ENCODE measurements around the gene PCDHGA10.

The PCDHGA10 gene

GRCh38 chr5:141412854-141413539 is at the start of gene PCDHGA10:
Gene PCDHGA10 (plus strand): TSS chr5:141412987. CDS start chr5:141413176, 189 bp downstream.
- TF ChIP-seq, protein P1, sequence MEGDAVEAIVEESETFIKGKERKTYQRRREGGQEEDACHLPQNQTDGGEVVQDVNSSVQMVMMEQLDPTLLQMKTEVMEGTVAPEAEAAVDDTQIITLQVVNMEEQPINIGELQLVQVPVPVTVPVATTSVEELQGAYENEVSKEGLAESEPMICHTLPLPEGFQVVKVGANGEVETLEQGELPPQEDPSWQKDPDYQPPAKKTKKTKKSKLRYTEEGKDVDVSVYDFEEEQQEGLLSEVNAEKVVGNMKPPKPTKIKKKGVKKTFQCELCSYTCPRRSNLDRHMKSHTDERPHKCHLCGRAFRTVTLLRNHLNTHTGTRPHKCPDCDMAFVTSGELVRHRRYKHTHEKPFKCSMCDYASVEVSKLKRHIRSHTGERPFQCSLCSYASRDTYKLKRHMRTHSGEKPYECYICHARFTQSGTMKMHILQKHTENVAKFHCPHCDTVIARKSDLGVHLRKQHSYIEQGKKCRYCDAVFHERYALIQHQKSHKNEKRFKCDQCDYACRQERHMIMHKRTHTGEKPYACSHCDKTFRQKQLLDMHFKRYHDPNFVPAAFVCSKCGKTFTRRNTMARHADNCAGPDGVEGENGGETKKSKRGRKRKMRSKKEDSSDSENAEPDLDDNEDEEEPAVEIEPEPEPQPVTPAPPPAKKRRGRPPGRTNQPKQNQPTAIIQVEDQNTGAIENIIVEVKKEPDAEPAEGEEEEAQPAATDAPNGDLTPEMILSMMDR (conservative IDR thresholded peaks at IDR 0.05; ENCODE audit: low read depth, low read length): peak; percentile 67
- H3K4me3 ChIP-seq (ENCODE audit: low read length): peak within 1 kb of the TSS; percentile 54
- no peak for DNase-seq (ENCODE audit: low read depth)

DNA sequence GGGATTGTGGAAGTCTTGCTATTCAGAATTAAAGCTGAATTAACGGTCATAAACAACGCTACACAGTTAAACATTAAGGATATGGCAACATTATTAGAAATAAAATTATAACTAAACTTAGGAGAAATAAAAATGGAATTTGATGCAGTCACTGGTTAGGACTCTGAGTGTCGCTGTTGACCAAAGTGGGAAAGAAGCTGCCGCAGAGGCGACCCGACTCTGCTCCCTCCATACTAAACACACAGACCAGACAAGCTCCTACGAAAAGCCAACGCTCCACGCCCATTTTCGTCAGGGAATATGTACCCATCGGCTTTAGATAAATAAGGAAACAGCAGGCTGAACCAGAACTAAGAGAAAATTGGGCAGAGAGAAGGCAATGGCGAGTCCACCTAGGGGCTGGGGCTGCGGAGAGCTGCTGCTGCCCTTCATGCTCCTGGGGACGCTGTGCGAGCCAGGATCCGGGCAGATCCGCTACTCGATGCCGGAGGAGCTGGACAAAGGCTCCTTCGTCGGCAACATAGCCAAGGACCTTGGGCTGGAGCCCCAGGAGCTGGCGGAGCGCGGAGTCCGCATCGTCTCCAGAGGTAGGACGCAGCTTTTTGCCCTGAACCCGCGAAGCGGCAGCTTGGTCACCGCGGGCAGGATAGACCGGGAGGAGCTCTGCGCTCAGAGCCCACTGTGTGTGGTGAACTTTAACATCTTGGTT is 48.7 kb upstream of the PCDHGA10 start, which contains the start of gene PCDHGA5:
Gene PCDHGA5, plus strand, starts transcription at position 211 of the 709 bp plus-strand sequence. Its CDS starts 169 bp downstream, at position 380.
- no peak within 1 kb of the TSS for H3K4me3 ChIP-seq (ENCODE audit: low read length)
- TF ChIP-seq, protein P1 (conservative IDR thresholded peaks at IDR 0.05; ENCODE audit: low read depth, low read length): no peak
- no peak for DNase-seq (ENCODE audit: low read depth)

DNA sequence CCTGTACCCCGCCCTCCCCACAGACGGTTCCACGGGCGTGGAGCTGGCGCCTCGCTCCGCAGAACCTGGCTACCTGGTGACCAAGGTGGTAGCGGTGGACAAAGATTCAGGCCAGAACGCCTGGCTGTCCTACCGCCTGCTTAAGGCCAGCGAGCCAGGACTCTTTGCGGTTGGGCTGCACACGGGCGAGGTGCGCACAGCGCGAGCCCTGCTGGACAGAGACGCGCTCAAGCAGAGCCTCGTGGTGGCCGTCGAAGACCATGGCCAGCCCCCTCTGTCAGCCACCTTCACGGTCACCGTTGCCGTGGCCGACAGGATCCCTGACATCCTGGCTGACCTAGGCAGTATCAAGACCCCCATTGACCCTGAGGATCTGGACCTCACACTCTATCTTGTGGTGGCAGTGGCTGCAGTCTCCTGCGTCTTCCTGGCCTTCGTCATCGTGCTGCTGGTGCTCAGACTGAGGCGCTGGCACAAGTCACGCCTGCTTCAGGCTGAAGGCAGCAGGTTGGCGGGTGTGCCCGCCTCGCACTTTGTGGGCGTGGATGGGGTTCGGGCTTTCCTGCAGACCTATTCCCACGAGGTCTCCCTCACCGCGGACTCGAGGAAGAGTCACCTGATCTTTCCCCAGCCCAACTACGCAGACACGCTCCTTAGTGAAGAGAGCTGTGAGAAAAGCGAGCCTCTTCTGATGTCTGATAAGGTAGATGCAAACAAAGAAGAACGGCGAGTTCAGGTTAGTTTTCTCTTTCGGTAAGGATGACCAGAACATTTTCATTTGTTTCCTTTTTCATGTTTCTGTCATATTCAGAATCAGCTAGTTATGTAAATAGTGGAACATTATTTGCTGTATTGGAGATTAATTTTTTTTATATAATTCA is 46.5 kb upstream of the PCDHGA10 start:
- TF ChIP-seq, protein P1 (conservative IDR thresholded peaks at IDR 0.05; ENCODE audit: low read depth, low read length): no peak

DNA sequence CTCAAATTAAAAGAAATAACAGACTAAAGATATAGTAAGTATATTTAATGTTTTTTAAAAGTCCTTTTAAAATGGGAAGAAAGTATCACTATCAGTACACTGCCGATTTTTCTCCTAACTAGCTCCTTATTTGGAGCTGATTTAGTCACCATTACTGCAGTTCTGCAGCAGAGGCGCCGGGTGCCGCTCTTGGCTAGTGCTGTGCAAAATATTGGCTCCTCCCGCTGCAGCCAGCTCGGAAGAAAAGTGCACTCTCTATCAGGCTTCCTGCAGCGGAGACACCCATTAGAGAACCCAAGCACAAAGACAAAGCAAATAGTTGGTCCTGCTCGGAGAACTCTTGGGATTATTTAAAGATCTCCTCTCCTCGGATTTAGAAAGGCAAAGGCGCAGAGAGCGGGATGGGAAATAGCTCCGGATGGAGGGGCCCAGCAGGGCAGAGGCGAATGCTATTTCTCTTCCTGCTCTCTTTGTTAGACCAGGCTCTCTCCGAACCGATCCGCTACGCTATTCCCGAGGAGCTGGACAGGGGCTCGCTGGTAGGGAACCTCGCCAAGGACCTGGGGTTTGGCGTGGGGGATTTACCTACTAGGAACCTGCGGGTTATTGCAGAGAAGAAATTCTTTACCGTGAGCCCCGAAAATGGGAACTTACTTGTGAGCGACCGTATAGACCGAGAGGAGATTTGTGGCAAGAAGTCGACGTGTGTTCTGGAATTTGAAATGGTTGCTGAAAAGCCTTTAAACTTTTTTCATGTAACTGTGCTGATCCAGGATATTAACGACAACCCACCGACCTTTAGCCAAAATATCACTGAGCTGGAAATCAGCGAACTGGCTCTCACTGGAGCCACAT is 42.6 kb upstream of the PCDHGA10 start, which contains the start of gene PCDHGB3:
Gene PCDHGB3, plus strand, starts transcription at position 249 of the 855 bp plus-strand sequence. Its CDS starts 153 bp downstream, at position 402.
- TF ChIP-seq, protein P1 (conservative IDR thresholded peaks at IDR 0.05; ENCODE audit: low read depth, low read length): peak; percentile 43
- no peak for DNase-seq (ENCODE audit: low read depth)
- H3K4me3 ChIP-seq (ENCODE audit: low read length): peak within 1 kb of the TSS; percentile 30

More for the DNA sequence above, 46.5 kb upstream of the PCDHGA10 start:
- H3K4me3 ChIP-seq (ENCODE audit: low read length): no peak overlapping the region
- no peak for DNase-seq (ENCODE audit: low read depth)

DNA sequence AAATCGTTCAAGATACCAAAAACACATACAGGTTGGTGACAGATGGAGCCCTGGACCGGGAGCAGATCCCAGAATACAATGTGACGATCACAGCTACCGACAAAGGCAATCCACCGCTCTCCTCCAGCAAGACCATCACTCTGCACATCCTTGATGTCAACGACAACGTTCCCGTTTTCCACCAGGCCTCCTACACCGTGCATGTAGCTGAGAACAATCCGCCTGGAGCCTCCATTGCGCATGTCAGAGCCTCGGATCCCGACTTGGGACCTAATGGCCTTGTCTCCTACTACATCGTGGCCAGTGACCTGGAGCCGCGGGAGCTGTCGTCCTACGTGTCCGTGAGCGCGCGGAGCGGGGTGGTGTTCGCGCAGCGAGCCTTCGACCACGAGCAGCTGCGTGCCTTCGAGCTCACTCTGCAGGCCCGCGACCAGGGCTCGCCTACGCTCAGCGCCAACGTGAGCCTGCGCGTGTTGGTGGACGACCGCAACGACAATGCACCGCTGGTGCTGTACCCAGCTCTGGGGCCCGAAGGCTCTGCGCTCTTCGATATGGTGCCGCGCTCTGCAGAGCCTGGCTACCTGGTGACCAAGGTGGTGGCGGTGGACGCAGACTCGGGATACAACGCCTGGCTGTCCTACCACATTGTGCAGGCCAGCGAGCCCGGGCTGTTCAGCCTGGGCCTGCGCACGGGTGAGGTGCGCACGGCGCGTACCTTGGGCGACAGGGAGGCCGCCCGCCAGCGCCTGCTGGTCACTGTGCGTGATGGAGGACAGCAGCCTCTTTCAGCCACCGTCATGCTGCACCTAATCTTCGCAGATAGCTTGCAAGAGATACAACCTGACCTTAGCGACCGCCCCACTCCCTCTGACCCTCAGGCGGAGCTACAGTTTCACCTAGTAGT is 41.0 kb upstream of the PCDHGA10 start:
- DNase-seq (ENCODE audit: low read depth): no peak
- TF ChIP-seq, protein P1 (conservative IDR thresholded peaks at IDR 0.05; ENCODE audit: low read depth, low read length): no peak
- no peak overlapping the region for H3K4me3 ChIP-seq (ENCODE audit: low read length)

All from retinal pigment epithelial cell (primary cell).